Transverse colon (tissue), 4 donors: ENCODE data around the gene PALM.

Experiments
- CTCF ChIP-seq, 5 experiments: fragments of 200-600 bp in 3 of 5; fragments of 450-650 bp in 2 of 5; sonication (generic) in 3 of 5; IDR thresholded peaks; 1 replicate in 2 of 5; 2 replicates in 3 of 5; pipeline ENCODE4 v1.5.1; 2016 to 2017; ENCODE audit warnings: antibody characterized with exemption in 5 of 5, inconsistent platforms in 3 of 5, mild to moderate bottlenecking in 2 of 5, moderate library complexity in 1 of 5
- EP300 ChIP-seq: sonication (generic); formaldehyde crosslinking; IDR thresholded peaks from one replicate; pipeline ENCODE4 v1.6.1; 2017; ENCODE audit warnings: antibody characterized with exemption, low read depth
- POLR2A ChIP-seq: fragments of 450-650 bp; IDR thresholded peaks from one replicate; pipeline ENCODE4 v1.6.1; 2016; ENCODE audit warnings: antibody characterized with exemption, mild to moderate bottlenecking, moderate library complexity
- POLR2AphosphoS5 ChIP-seq, 3 donors: sonication (generic); formaldehyde crosslinking; IDR thresholded peaks; one replicate each; pipeline ENCODE4 v1.6.1; 2016; ENCODE audit warnings: antibody characterized with exemption in 3 of 3

GRCh38 chr19:715347-715746 is 6.6 kb downstream of the PALM start:
- TF ChIP-seq CTCF (IDR thresholded peaks at IDR 0.05) = no peak
- no peak for TF ChIP-seq POLR2A
- no peak for TF ChIP-seq EP300
- TF ChIP-seq POLR2AphosphoS5 (IDR thresholded peaks at IDR 0.05) = no peak
